NT2/D1 (cell line): Measurements from ENCODE around the gene SLC17A8.

ENCODE experiments used
- SUZ12 ChIP-seq: IDR thresholded peaks from 2 replicates; pipeline ENCODE4 v1.6.1; 2011; ENCODE audit not compliant: insufficient read length, insufficient read depth; ENCODE audit errors: extremely low read depth
- YY1 ChIP-seq: IDR thresholded peaks from 2 replicates; pipeline ENCODE4 v1.6.1; 2011; ENCODE audit not compliant: insufficient read length, insufficient read depth
- ZNF274 ChIP-seq: IDR thresholded peaks from 2 replicates; pipeline ENCODE4 v1.6.1; 2011; ENCODE audit warnings: mild to moderate bottlenecking, low read depth, low read length

DNA sequence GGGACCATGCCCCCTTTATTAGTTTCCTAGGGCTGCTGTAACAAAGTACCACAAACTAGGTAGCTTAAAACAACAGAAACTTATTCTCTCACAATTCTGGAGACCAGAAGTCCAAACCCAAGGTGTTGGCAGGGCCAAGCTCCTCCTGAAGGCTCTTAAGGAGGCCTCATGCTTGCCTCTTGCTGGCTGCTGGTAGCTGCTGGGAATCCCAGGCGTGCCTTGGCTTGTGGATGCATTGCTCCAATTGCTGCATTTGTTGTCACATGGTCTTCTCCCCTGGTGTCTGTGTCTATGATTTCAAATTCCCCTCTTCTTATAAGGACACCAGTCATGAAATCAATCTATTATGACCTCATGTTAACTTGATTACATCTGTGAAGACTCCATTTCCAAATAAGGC lies 11.2 kb downstream of the SLC17A8 start:
- TF ChIP-seq ZNF274 (no peak), YY1 (no peak), SUZ12 (no peak)
